OCI-LY7 (cell line): Measurements from ENCODE around the gene SMIM12.

ENCODE experiments used
- EZH2phosphoT487 ChIP-seq: fragments of 200-600 bp; sonication (generic); IDR thresholded peaks from 2 replicates; pipeline ENCODE4 v1.6.1; 2018; ENCODE audit warnings: low read depth, borderline replicate concordance, mild to moderate bottlenecking, mixed run types, antibody characterized with exemption, low read length, moderate library complexity, mixed read lengths
- TF ChIP-seq, protein P1 (sequence below): fragments of 200-600 bp; sonication (generic); conservative IDR thresholded peaks from 2 replicates; pipeline ENCODE4 v1.5.1; 2014; ENCODE audit warnings: mild to moderate bottlenecking, antibody characterized with exemption, low read length, moderate library complexity, mixed read lengths

DNA sequence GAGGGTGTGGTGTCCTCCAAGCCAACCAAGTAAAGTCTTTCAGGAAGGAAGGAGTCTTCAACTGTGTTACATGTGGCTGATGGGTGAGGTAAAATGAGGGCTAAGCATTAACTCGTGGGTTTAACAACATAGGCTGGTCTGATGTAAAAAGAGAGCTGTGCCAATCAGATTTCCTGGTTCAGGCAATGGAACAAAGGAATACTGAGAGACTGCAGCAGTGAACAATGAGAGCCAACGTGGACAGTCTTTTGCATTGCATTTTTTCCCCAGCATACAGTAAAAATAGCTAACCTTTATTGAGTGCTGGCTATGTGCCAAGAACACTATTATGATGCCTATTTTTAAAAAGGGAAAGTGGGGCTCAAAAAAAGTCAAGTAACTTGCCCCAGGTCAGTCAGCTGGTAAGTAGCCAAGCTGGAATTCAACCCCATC lies 38.8 kb upstream of the SMIM12 start:
- TF ChIP-seq, protein P1, sequence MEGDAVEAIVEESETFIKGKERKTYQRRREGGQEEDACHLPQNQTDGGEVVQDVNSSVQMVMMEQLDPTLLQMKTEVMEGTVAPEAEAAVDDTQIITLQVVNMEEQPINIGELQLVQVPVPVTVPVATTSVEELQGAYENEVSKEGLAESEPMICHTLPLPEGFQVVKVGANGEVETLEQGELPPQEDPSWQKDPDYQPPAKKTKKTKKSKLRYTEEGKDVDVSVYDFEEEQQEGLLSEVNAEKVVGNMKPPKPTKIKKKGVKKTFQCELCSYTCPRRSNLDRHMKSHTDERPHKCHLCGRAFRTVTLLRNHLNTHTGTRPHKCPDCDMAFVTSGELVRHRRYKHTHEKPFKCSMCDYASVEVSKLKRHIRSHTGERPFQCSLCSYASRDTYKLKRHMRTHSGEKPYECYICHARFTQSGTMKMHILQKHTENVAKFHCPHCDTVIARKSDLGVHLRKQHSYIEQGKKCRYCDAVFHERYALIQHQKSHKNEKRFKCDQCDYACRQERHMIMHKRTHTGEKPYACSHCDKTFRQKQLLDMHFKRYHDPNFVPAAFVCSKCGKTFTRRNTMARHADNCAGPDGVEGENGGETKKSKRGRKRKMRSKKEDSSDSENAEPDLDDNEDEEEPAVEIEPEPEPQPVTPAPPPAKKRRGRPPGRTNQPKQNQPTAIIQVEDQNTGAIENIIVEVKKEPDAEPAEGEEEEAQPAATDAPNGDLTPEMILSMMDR: no peak
- no peak for TF ChIP-seq EZH2phosphoT487
